Cardiac muscle cell (in vitro differentiated cells and primary cell): ENCODE results near the gene MPDZ. TPM values are rescaled to one million over a fixed set of nuclear protein-coding genes. Genes with fewer than 3 reads are reported as not detected.
A peak's percentile ranks its signal among the peaks of the same experiment; 100 is the strongest.

ENCODE experiments used
- DNase-seq, 2 donors: peaks; one replicate each; pipeline versions ENCODE4 v3.0.0 to v3.0.0-alpha.2; 2010 to 2017; ENCODE audit warnings: low read depth in 1 of 2, low spot score in 1 of 2
- H3K27ac ChIP-seq: fragments of 200-600 bp; sonication (generic); 2 replicates; pipeline ENCODE4 v1.5.1; 2016
- H3K27me3 ChIP-seq: fragments of 200-600 bp; sonication (generic); 2 replicates; pipeline ENCODE4 v1.6.0; 2016; ENCODE audit warnings: control low read depth
- H3K36me3 ChIP-seq: fragments of 200-600 bp; sonication (generic); 2 replicates; pipeline ENCODE4 v1.5.1; 2016; ENCODE audit warnings: control low read depth
- H3K4me1 ChIP-seq: fragments of 200-600 bp; sonication (generic); 2 replicates; pipeline ENCODE4 v1.8.1; 2017; ENCODE audit warnings: low read depth, mild to moderate bottlenecking, mixed run types
- H3K4me3 ChIP-seq: fragments of 200-600 bp; sonication (generic); 2 replicates; pipeline ENCODE4 v1.5.1; 2016; ENCODE audit warnings: mild to moderate bottlenecking
- H3K9me3 ChIP-seq: fragments of 200-600 bp; sonication (generic); 2 replicates; pipeline ENCODE4 v1.5.1; 2017; ENCODE audit warnings: low read depth, mild to moderate bottlenecking, control low read depth
- polyA plus RNA-seq: library from polyadenylated mRNA; unstranded; fragments of >200 nt; fragmentation: Nextera tagmentation; extraction: Ambion mirVana; gene quantifications from 2 replicates; pipeline ENCODE4 v1.2.1, GENCODE V29; 2016
- total RNA-seq: library from RNA; depleted of rRNA; stranded (reverse); fragments of >200 nt; gene quantifications from 2 replicates; pipeline ENCODE4 v1.2.3, GENCODE V29; 2016
- TF ChIP-seq, protein P1 (sequence below): IDR thresholded peaks from 2 replicates; pipeline ENCODE4 v1.5.1; 2012; ENCODE audit warnings: low read depth, mild to moderate bottlenecking, low read length

Gene MPDZ
- total and polyA plus RNA-seq, 2 experiments from 2014 or later = 31.3 to 83.1 TPM

- TF ChIP-seq, protein P1, sequence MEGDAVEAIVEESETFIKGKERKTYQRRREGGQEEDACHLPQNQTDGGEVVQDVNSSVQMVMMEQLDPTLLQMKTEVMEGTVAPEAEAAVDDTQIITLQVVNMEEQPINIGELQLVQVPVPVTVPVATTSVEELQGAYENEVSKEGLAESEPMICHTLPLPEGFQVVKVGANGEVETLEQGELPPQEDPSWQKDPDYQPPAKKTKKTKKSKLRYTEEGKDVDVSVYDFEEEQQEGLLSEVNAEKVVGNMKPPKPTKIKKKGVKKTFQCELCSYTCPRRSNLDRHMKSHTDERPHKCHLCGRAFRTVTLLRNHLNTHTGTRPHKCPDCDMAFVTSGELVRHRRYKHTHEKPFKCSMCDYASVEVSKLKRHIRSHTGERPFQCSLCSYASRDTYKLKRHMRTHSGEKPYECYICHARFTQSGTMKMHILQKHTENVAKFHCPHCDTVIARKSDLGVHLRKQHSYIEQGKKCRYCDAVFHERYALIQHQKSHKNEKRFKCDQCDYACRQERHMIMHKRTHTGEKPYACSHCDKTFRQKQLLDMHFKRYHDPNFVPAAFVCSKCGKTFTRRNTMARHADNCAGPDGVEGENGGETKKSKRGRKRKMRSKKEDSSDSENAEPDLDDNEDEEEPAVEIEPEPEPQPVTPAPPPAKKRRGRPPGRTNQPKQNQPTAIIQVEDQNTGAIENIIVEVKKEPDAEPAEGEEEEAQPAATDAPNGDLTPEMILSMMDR = no peak
- Histone ChIP-seq H3K27me3 (no peaks in the 10 kb centered on the region), H3K4me1 (no peaks in the 10 kb centered on the region), H3K36me3 (peaks cover 42% of the 10 kb centered on the region), H3K27ac (no peak overlapping the region), H3K9me3 (no peaks in the 10 kb centered on the region), H3K4me3 (no peak overlapping the region)
- DNase-seq = peak in 1 of 2 donors; percentile 81
Measured at GRCh38 chr9:13110766-13111417, 168.6 kb downstream of the MPDZ start.

DNA sequence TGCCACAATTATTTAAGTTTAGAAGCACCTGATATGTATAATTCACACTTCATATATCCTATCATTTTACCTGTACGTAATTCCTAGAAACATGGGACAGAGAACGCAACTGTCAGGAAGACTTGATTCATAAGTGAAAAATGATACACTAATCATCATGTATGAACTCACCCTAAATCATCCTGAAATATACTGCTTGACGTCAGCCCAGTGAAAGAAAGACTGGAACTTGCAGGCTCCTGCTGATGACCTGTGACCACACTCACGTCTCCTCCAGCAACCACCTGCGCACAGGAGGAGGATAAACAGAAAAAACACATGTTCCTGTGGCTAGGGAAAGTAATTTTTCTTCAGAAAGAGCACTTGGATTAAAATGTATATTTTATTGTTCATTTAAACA lies 169.7 kb downstream of the MPDZ start:
- no peaks in the 10 kb centered on the region for H3K4me1 ChIP-seq
- no peaks in the 10 kb centered on the region for H3K27me3 ChIP-seq
- TF ChIP-seq, protein P1 = no peak
- H3K36me3 ChIP-seq = peaks cover 47% of the 10 kb centered on the region
- H3K4me3 ChIP-seq = no peak overlapping the region
- DNase-seq = no peak
- no peaks in the 10 kb centered on the region for H3K9me3 ChIP-seq
- no peak overlapping the region for H3K27ac ChIP-seq

DNA sequence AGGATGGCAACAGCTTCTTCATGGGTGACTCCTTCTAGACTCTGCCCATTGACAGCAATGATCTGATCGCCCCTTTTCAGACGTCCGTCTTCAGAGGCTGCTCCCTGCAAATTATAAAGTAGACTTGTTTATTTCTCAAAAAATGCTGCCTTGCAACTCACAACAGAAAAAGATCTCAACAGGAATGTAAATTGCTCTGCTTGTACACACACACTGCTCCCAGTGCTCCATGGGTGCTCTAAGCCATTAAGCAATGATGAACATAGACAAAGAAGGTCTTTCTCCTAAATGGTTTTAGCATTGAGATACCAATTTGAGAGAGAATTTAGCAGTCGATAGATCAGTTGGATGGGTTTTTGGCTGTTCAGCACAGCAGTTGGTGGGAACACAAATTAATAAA lies 172.5 kb downstream of the MPDZ start:
- Histone ChIP-seq H3K27ac (no peak overlapping the region), H3K27me3 (no peaks in the 10 kb centered on the region), H3K9me3 (no peaks in the 10 kb centered on the region), H3K36me3 (peaks cover 39% of the 10 kb centered on the region), H3K4me1 (no peaks in the 10 kb centered on the region), H3K4me3 (no peak overlapping the region)
- TF ChIP-seq, protein P1 = no peak
- no peak for DNase-seq

DNA sequence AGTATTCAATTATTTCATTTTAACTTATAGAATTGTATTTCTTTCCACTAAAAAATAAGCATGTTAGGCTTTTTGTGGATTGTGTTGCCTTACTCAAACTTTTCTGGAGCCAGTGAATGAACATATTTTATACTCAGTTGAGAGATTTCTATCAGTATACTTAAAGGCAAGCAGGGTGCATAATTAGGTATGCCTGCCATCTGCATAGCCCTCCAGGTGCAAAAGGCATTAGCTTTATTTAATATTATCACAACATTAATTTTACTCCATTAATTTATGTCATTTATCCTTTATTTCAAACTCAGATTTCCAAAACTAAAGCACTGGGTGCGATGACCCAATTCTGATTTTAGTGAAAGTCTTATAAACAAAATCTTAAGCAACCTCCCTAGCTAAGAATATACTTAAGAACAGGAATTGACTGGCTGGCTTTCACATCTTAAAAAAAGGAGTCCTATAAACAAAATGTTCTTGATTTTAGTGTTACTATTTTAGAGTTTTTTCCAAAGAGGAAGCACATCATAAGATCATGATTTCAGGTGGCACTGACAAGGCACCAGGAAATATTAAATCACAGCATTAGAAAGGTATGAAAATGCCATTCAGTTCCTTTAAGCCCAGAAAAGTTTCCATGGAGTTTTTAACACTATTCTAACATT lies 178.4 kb downstream of the MPDZ start:
- Histone ChIP-seq H3K27me3 (no peaks in the 10 kb centered on the region), H3K4me1 (peaks cover 4% of the 10 kb centered on the region)
- TF ChIP-seq, protein P1 = no peak

GRCh38 chr9:13095056-13095455 lies 184.4 kb downstream of the MPDZ start:
- Histone ChIP-seq H3K27me3 (no peaks in the 10 kb centered on the region), H3K9me3 (no peaks in the 10 kb centered on the region), H3K4me1 (peaks cover 4% of the 10 kb centered on the region), H3K27ac (no peak overlapping the region), H3K4me3 (no peak overlapping the region), H3K36me3 (no peaks in the 10 kb centered on the region)
- DNase-seq = no peak
- TF ChIP-seq, protein P1 = no peak

More for the DNA sequence above, 178.4 kb downstream of the MPDZ start:
- no peak overlapping the region for H3K4me3 ChIP-seq
- DNase-seq = no peak
- no peak overlapping the region for H3K27ac ChIP-seq
- H3K36me3 ChIP-seq = peaks cover 9% of the 10 kb centered on the region
- no peaks in the 10 kb centered on the region for H3K9me3 ChIP-seq
